Thyroid gland (tissue), 4 donors: ENCODE results near the gene FAM89B. TPM values are rescaled to one million over a fixed set of nuclear protein-coding genes. Genes with fewer than 3 reads are reported as not detected.
A peak's percentile ranks its signal among the peaks of the same experiment; 100 is the strongest.

ENCODE experiments used
- DNase-seq, 2 donors: peaks; one replicate each; pipeline ENCODE4 v3.0.0-alpha.2; 2019
- H3K27ac ChIP-seq, 3 donors: fragments of 200-600 bp; sonication (generic); 1 replicate in 2 of 3; 2 replicates in 1 of 3; pipeline ENCODE4 v1.5.1; 2016 to 2019; ENCODE audit warnings: mild to moderate bottlenecking in 1 of 3, moderate library complexity in 1 of 3
- H3K27me3 ChIP-seq: fragments of 200-600 bp; sonication (generic); one replicate; pipeline ENCODE4 v1.5.1; 2019
- H3K36me3 ChIP-seq, 2 donors: fragments of 200-600 bp; sonication (generic); one replicate each; pipeline ENCODE4 v1.5.1; 2016 to 2019
- H3K4me1 ChIP-seq, 2 donors: fragments of 200-600 bp; sonication (generic); one replicate each; pipeline ENCODE4 v1.5.1; 2017 to 2019
- H3K4me3 ChIP-seq, 3 donors: fragments of 200-600 bp; sonication (generic); replicated peaks in 1 of 3; 1 replicate in 2 of 3; 2 replicates in 1 of 3; pipeline ENCODE4 v1.5.1; 2016; ENCODE audit warnings: mild to moderate bottlenecking in 1 of 3
- H3K9me3 ChIP-seq: fragments of 200-600 bp; sonication (generic); one replicate; pipeline ENCODE4 v1.5.1; 2017
- CTCF ChIP-seq, 6 experiments: fragments of 200-600 bp in 3 of 6; fragments of 450-650 bp in 3 of 6; sonication (generic) in 3 of 6; IDR thresholded peaks; one replicate each; pipeline ENCODE4 v1.5.1; 2016 to 2019; ENCODE audit warnings: antibody characterized with exemption in 6 of 6, mild to moderate bottlenecking in 2 of 6, inconsistent platforms in 1 of 6, moderate library complexity in 1 of 6
- POLR2A ChIP-seq, 2 donors: fragments of 450-650 bp; IDR thresholded peaks; one replicate each; pipeline ENCODE4 v1.6.1; 2017; ENCODE audit warnings: antibody characterized with exemption in 2 of 2, mild to moderate bottlenecking in 2 of 2, moderate library complexity in 1 of 2
- WGBS, 2 donors: methylation state at CpG; one replicate each; pipeline ENCODE4 v1.1.5; 2017; 5-methylcytosine and 5-hydroxymethylcytosine counted together
- intact Hi-C: fragments of 100-400 bp; cut with DNase I; formaldehyde crosslinking; loops from one replicate; pipeline ENCODE4 v1.15.1; 2023
- total RNA-seq, 4 donors: library from RNA; depleted of rRNA; stranded (reverse); fragments of >200 nt; gene quantifications; one replicate each; pipeline ENCODE4 v1.2.3, GENCODE V29; 2016

FAM89B gene
- total RNA-seq, 4 donors from 2014 or later: 26.9 to 55.5 (median 43.2) TPM

GRCh38 chr11:65575568-65576231 is 3.4 kb downstream of the FAM89B start, which contains the start of gene EHBP1L1:
EHBP1L1 (plus strand) TSS chr11:65576053; CDS start chr11:65576303, 250 bp downstream.
- peak; percentile 45 to 46 for DNase-seq
- TF ChIP-seq CTCF (IDR thresholded peaks at IDR 0.05) (no peak), POLR2A (IDR thresholded peaks at IDR 0.05) (no peak)
- peak within 1 kb of the TSS in 2 of 3 donors; percentile 3 to 62 for H3K4me3 ChIP-seq
- no peaks in the 10 kb centered on the region for H3K27me3 ChIP-seq
- H3K9me3 ChIP-seq: no peaks in the 10 kb centered on the region
- WGBS, 2 donors: 5% methylated on average over 17 to 19 of the region's 69 CpGs
- H3K4me1 ChIP-seq: peaks cover 39 to 56% of the 10 kb centered on the region in 2 donors
- H3K27ac ChIP-seq: peak within 1 kb of the TSS; percentile 36 to 81 (median 68)
- H3K36me3 ChIP-seq: peaks cover 3 to 5% of the 10 kb centered on the region in 2 donors
- intact Hi-C loops: no loop called here

- DNase-seq: peak in 1 of 2 donors; percentile 26
- 26 to 39% methylated on average over 6 to 16 of the region's 26 CpGs for WGBS, 2 donors
- Histone ChIP-seq H3K4me1 (peaks cover 32 to 50% of the 10 kb centered on the region in 2 donors), H3K4me3 (peak overlapping the region in 2 of 3 donors; percentile 3 to 62), H3K36me3 (peaks cover 3 to 5% of the 10 kb centered on the region in 2 donors), H3K27ac (peak overlapping the region; percentile 36 to 76 (median 61)), H3K9me3 (no peaks in the 10 kb centered on the region), H3K27me3 (no peaks in the 10 kb centered on the region)
- no peak for TF ChIP-seq CTCF (IDR thresholded peaks at IDR 0.05)
- TF ChIP-seq POLR2A (IDR thresholded peaks at IDR 0.05): no peak
- intact Hi-C loops: no loop called here
Observed at GRCh38 chr11:65576232-65576866, 4.0 kb downstream of the FAM89B start.

- peaks cover 25 to 42% of the 10 kb centered on the region in 2 donors for H3K4me1 ChIP-seq
- H3K9me3 ChIP-seq: no peaks in the 10 kb centered on the region
- TF ChIP-seq POLR2A (IDR thresholded peaks at IDR 0.05) (no peak), CTCF (IDR thresholded peaks at IDR 0.05) (no peak)
- intact Hi-C loops: no loop called here
- H3K4me3 ChIP-seq: peak overlapping the region in 1 of 3 donors; percentile 62
- H3K27me3 ChIP-seq: no peaks in the 10 kb centered on the region
- peak overlapping the region; percentile 36 to 76 (median 61) for H3K27ac ChIP-seq
- peak in 1 of 2 donors; percentile 21 for DNase-seq
- WGBS, 2 donors: 52 to 58% methylated on average over 14 to 15 of the region's 18 CpGs
- peaks cover 3 to 5% of the 10 kb centered on the region in 2 donors for H3K36me3 ChIP-seq
Observed at GRCh38 chr11:65576867-65577755, 4.8 kb downstream of the FAM89B start.

GRCh38 chr11:65577756-65578109 is 5.4 kb downstream of the FAM89B start:
- Histone ChIP-seq H3K4me1 (peaks cover 23 to 40% of the 10 kb centered on the region in 2 donors), H3K27ac (peak overlapping the region in 2 of 3 donors; percentile 61 to 76), H3K27me3 (no peaks in the 10 kb centered on the region), H3K4me3 (no peak overlapping the region), H3K36me3 (peaks cover 3 to 5% of the 10 kb centered on the region in 2 donors), H3K9me3 (no peaks in the 10 kb centered on the region)
- TF ChIP-seq POLR2A (IDR thresholded peaks at IDR 0.05): no peak
- no peak for TF ChIP-seq CTCF (IDR thresholded peaks at IDR 0.05)
- DNase-seq: no peak
- WGBS, 2 donors: 19 to 72% methylated on average over 2 of the region's 8 CpGs
- intact Hi-C loops: no loop called here
